Stimulated activated CD4-positive, alpha-beta T cell treated with anti-CD3 and anti-CD28 coated beads, Interleukin-1b, Interleukin-23, amount 100 ng/mL, for 4 hours (primary cell): Measurements from ENCODE around the gene HSDL2.
"Not testable (repeated sequence)": the region's sequence is repeated elsewhere in the genome, so short reads cannot be mapped to it uniquely, and the experiment has no call there.

Experiments used
- DNase-seq, 2 donors: peaks; one replicate each; pipeline ENCODE4 v3.0.0-alpha.2; 2020; ENCODE audit warnings: low read depth in 2 of 2

Gene HSDL2

DNA sequence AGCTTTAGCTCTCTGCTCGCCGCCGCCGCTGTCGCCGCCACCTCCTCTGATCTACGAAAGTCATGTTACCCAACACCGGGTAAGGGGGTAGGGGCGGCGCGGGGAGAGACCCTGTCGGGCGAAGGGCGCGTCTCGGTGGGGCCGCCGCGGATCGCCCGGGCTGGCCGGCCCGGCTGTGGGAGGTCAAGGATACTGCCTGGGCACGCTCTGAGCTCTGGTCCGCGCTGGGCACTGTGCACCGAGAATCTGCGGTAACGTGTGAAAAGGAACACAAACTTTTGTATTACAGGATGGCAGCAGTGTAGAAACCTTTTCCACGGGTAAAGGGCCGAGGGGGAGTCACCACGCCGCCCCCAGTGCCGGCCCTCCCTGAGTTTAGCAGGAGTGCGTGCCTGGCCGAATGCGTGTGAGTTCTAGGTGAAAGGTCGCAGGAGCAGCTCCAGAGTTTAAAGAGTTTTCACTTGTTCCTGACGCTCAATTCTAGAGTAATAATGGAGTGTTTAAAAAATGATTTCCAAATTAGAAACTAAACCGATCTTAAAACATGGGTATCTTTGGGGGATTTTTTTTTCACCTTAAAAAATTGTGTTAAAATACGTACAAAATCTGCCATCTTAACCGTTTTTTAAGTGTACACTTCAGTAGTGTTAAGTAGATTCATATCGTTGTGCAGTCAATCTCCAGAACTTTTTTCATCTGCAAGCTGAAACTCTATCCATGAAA lies at the start of gene HSDL2:
HSDL2 (plus strand) TSS at position 7 of the 723 bp plus-strand sequence; CDS start at position 63, 56 bp downstream.
- no peak for DNase-seq

DNA sequence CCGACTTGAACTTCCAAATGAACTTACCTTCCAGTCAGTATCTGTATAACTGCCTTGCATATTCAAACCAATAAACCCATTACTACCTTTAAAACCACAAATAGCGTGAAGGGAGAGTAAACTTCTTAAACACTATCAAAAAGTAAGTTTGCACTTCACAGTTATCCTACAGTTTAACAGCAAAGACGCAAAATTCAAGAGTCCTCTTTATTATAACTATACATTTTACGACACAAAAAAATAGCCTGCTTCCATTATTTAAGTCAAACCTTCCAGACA lies 48.3 kb upstream of the HSDL2 start:
- no peak for DNase-seq

- DNase-seq: no peak
Observed at GRCh38 chr9:112332214-112332613, 47.7 kb upstream of the HSDL2 start.

- DNase-seq: no peak
Observed at GRCh38 chr9:112332674-112332976, 47.3 kb upstream of the HSDL2 start.

DNA sequence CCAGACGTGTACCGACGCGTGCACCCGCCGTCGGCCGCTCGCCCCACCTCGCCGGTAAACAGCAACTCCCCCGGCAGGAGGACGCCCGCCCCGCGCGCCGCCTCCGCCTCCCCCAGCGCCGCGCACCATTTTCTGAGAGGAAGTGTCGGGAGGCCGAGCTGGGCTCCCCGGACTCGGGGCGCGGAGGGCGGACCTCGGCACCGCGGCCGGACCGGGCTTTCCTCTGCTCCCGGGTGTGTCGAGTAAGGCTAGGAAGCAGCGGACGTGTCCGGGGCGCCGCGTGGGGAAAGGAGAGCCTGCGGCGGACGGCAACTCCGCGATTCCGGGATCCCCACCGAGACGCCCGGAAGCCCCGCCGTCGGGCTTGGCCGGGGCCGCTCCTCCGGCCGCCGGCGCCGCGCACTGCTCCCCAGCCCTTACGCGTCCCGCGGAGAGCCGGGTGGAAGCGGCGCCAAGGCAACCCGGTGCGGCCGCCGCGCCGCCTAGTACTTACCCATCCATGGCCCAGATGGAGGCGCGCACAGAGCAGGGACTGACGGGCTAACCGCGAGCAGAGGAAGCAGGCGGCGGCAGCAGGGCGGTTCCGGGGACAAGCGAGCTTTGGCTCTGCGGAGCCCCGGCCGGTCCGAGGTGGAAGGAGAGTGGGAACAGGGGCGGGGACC lies 46.8 kb upstream of the HSDL2 start, which contains the start of gene PTBP3:
PTBP3 (minus strand) TSS at position 643 of the 662 bp plus-strand sequence. CDS start 35,754 bp downstream, outside the sequence.
- DNase-seq: peak; percentile 59 to 63

DNA sequence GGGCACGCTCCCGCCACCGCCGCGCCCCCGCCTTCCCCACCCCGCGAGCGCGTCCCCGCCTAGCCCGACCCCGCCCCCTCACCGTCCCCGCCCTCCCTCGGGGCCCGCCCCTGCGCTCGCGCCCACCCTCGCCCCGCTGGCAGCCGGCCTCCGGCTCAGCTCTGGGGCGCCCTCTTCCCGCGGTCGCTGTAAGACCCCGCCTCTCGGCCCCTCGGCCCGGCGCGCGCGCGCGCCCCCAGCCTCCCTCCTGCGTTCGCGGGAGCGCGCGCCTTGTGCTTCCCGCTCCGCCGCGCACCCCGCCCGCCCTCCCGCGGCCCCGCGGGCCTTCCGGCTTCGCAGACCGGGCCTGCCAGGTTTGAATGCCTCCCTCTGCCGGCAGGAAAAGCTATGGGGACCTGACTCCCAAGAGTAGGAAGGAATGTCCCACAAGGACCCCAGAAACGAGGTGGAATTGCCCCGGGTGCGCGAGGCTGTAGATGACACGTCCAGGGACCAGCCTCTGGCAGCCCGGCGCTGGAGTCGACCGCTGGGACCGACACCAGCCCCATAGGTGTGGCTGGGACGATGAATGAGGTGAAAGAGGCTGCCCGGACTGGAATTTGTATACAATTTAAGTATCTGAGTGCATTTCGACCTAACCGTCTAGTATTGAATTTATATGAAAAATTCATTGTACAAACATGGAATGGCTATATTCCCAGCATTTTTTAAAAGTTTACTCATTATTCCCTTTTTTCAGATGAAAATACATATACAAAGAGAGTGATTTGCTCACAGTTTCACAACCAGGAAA lies 46.1 kb upstream of the HSDL2 start:
- DNase-seq: peak; percentile 93 to 94

DNA sequence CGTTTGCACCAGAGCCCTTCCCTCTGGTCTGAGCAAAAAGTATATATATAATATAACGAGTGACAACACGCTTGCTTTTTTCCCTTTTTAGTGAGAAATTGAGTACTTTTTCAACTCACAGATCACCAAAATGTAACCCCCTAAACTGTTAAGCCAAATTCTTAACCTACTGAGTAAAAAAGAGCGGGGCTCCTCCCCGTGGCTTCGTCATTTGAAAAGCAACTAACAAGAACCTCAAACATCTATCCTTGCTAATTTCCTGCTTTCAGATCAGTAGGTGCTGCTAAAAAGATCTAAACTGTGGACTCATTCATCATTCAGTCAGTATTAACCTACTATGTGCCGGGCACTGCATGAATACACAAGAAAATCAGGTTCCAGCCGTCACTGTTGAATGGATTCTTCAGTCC lies 45.5 kb upstream of the HSDL2 start:
- DNase-seq: peak in 1 of 2 donors; percentile 26

DNA sequence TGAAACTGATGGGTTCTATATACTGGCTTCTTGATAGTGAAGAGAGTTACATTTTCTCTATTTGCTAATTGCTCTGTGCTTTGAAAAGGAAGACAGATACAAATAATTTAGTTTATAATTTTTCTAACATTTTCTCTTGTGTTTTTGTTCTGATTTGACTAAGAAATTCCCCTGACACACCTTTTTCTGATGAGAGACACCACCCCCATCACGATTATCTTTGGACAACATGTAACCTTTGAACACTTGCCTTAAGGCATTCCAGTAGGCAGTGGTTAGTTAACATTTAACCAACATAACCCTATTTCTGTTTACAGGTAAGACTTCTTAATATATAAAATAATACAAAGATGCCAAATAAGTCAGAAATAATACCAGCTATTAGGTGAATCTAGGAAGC lies 42.4 kb upstream of the HSDL2 start:
- no peak for DNase-seq

DNA sequence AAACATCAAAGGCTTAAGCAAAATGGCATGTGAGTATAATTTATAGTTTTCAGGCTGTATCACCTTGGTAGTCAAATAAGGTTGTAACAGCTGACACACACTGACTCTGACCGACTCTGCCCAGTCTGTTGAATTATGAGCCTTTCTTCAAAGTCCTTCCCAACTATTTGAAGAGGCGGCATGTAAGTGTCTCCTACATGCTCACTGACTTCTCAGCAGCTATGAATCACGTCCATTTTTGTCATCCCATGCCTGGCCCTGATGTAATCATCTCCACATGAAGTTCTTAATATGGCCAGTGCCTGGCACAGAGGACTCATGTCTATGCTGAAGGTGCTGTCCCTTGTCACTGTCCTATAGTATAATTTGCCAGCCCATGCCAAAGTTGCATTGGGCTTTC lies 41.3 kb upstream of the HSDL2 start:
- DNase-seq: no peak

- DNase-seq: no peak
Observed at GRCh38 chr9:112339886-112340285, 40.0 kb upstream of the HSDL2 start.

- DNase-seq: no peak
Observed at GRCh38 chr9:112341730-112342129, 38.2 kb upstream of the HSDL2 start.

- peak; percentile 67 to 68 for DNase-seq
Observed at GRCh38 chr9:112348257-112349007, 31.5 kb upstream of the HSDL2 start.

DNA sequence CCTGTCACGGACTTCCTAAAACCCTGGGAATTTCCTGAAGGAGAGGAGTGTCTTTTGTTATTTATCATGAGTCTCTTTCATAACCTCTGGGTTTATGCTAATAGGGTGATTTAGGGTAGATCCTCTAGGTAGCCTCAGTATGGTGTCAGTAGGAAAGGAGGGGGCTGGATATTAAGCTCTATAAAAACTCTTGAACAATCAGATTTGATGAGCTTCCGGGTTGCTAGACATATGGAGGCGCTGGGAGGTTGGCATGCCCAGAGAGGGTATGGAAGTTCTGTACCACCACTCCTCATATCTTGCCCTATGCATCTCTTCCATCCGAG lies 30.9 kb upstream of the HSDL2 start:
- DNase-seq: no peak

GRCh38 chr9:112351184-112351583 lies 28.7 kb upstream of the HSDL2 start:
- no peak for DNase-seq

DNA sequence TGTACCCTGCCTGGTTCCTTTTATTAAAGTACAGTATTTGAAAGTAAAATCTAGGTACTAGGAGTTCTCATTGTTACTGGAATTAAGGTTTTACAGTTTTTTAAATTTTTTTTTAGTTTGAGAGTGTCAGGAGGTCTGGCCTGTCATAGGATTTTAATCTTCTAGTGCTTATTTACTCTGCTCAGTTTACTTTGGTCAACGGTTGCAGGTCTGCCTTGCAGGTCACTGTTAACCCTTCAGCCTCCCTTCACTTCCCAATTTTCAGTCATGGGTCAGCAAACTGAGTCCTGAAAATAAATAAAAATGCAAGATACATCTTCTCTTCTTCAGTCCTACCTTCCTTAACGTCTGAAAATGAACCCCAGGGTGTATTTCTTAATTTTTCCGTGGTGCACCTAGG lies 27.7 kb upstream of the HSDL2 start:
- DNase-seq: no peak

DNA sequence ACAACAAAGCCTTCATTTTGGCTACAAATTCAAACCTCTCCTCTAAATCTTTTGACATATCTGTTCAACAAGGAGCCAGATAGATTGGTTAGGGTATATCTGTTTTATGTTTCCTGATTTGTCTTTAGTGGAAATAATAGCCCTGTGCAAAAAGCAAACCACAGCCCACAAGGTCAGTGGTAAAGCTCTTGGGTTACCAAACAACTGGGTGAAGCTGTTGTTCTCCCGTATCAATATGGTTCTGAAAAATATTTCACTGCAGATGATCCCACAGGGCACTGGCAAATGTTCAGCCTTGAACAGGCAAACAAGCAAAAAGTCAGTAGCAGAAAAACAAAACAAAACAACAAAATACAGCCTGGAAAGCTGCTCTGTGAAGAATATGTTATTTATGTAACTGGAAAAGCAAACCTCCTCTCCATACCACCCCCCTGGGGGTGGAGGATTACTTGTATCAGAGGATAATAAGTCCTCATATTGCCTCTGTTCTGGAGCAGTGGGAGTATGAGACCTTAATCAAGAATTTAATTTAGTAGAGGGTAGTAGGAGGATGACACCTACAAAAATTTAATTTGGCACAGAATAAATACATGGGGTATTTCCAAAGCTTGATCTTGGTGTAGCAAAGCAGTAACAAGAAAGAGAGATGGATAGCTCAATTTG lies 25.7 kb upstream of the HSDL2 start:
- DNase-seq: no peak

DNA sequence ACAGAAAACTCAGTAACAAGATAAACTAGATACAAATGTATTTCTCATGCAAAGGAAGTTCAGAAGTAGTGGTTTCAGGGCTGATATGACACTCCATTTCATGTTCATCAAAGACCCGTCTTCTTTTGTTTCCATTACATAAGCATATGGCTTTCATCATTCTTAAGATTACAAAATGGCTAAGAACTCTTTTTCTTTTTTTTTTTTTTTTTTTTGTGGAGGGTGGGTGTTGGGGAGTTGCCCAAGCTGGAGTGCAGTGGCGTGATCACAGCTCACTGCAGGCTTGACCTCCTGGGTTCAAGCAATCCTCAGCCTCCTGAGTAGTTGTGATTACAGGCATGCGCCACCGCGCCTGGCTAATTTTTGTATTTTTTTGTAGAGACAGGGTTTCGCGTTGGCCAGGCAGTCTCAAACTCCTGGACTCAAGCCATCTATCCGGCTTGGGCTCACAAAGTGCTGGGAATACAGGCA lies 24.4 kb upstream of the HSDL2 start:
- DNase-seq: no peak

GRCh38 chr9:112360047-112360804 lies 19.7 kb upstream of the HSDL2 start:
- DNase-seq: no peak

- peak in 1 of 2 donors; percentile 24 for DNase-seq
Observed at GRCh38 chr9:112361601-112362000, 18.3 kb upstream of the HSDL2 start.

DNA sequence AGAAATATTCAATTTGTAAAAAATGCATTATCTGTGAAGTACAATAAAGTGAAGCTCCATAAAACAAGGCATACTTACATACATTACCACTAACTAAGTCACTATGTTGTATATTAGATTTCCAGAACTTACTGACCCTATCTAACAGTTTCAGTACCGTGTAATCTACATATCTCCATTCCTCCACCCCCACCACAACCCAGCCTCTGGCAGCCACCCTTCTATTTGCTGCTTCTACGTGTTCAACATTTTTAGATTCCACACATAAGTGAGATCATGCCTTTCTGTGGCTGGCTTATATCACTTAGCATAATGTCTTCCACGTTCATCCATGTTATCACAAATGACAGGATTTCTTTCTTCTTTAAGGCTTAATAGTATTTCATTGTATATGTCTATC lies 15.1 kb upstream of the HSDL2 start:
- DNase-seq: no peak

GRCh38 chr9:112365257-112365656 lies 14.7 kb upstream of the HSDL2 start:
- not testable (repeated sequence) for DNase-seq
